Gastroesophageal sphincter (tissue), 3 donors: ENCODE results near the gene CDKL5.

Source experiments
- EP300 ChIP-seq: sonication (generic); formaldehyde crosslinking; IDR thresholded peaks from one replicate; pipeline ENCODE4 v1.6.1; 2017; ENCODE audit warnings: antibody characterized with exemption, mild to moderate bottlenecking
- POLR2A ChIP-seq, 2 donors: fragments of 450-650 bp; IDR thresholded peaks; one replicate each; pipeline ENCODE4 v1.6.1; 2017; ENCODE audit warnings: antibody characterized with exemption in 2 of 2, mild to moderate bottlenecking in 2 of 2, moderate library complexity in 1 of 2
- POLR2AphosphoS5 ChIP-seq: sonication (generic); formaldehyde crosslinking; IDR thresholded peaks from one replicate; pipeline ENCODE4 v1.6.1; 2017; ENCODE audit warnings: antibody characterized with exemption
- TF ChIP-seq, protein P1 (sequence below), 4 experiments: fragments of 200-600 bp in 2 of 4; fragments of 450-650 bp in 2 of 4; sonication (generic) in 1 of 4; IDR thresholded peaks; one replicate each; pipeline ENCODE4 v1.5.1; 2017 to 2019; ENCODE audit warnings: antibody characterized with exemption in 4 of 4, mild to moderate bottlenecking in 2 of 4, moderate library complexity in 2 of 4

DNA sequence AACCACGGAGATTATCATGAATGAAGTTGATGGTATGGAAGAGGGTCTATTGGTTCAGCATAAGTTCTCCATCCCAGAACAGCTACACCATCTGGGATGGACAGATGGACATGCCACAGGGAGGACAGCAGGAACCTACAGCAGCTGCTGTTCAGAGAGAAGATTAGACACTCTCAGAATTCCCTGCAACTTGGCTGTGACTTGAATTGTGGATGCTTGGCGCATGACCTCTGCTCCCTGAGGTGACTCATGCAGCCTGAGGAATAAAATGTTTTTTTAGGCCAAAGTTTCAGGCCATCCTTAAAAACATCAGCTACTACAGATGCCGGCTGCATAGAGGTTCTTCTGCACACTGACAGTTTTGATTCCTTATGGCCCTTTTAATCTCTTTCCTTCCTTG, 149.2 kb downstream of the CDKL5 start:
- TF ChIP-seq, protein P1, sequence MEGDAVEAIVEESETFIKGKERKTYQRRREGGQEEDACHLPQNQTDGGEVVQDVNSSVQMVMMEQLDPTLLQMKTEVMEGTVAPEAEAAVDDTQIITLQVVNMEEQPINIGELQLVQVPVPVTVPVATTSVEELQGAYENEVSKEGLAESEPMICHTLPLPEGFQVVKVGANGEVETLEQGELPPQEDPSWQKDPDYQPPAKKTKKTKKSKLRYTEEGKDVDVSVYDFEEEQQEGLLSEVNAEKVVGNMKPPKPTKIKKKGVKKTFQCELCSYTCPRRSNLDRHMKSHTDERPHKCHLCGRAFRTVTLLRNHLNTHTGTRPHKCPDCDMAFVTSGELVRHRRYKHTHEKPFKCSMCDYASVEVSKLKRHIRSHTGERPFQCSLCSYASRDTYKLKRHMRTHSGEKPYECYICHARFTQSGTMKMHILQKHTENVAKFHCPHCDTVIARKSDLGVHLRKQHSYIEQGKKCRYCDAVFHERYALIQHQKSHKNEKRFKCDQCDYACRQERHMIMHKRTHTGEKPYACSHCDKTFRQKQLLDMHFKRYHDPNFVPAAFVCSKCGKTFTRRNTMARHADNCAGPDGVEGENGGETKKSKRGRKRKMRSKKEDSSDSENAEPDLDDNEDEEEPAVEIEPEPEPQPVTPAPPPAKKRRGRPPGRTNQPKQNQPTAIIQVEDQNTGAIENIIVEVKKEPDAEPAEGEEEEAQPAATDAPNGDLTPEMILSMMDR (IDR thresholded peaks at IDR 0.05) = no peak
- TF ChIP-seq POLR2A (IDR thresholded peaks at IDR 0.05) (no peak), EP300 (no peak), POLR2AphosphoS5 (no peak)
